HAP-1 (cell line): ENCODE measurements around the gene ARHGDIG.

Experiments
- DNase-seq, 2 experiments: peaks; one replicate each; pipeline ENCODE4 v3.0.0-alpha.2; 2016 to 2020; ENCODE audit warnings: low spot score in 2 of 2
- H3K27me3 ChIP-seq: fragments of 250-450 bp; sonication (Bioruptor Pico); 2 replicates; pipeline ENCODE4 v1.5.1; 2020; ENCODE audit warnings: low read depth, mild to moderate bottlenecking, moderate library complexity
- H3K36me3 ChIP-seq: fragments of 250-450 bp; sonication (Bioruptor Pico); replicated peaks from 2 replicates; pipeline ENCODE4 v1.5.1; 2020; ENCODE audit warnings: mild to moderate bottlenecking
- H3K4me1 ChIP-seq: fragments of 250-450 bp; sonication (Bioruptor Pico); 2 replicates; pipeline ENCODE4 v1.5.1; 2020; ENCODE audit warnings: mild to moderate bottlenecking
- H3K4me3 ChIP-seq: fragments of 250-450 bp; sonication (Bioruptor Pico); 2 replicates; pipeline ENCODE4 v1.5.1; 2020; ENCODE audit warnings: mild to moderate bottlenecking, moderate library complexity
- H3K9me3 ChIP-seq: fragments of 250-450 bp; sonication (Bioruptor Pico); 2 replicates; pipeline ENCODE4 v1.5.1; 2020; ENCODE audit warnings: mild to moderate bottlenecking, moderate library complexity
- in situ Hi-C: fragments of 300-500 bp; cut with MboI; formaldehyde crosslinking; loops from 3 replicates; pipeline ENCODE4 v1.14.3; 2020; ENCODE audit warnings: low sequenced_read_pairs, inconsistent platforms, mixed read lengths

ARHGDIG gene

DNA sequence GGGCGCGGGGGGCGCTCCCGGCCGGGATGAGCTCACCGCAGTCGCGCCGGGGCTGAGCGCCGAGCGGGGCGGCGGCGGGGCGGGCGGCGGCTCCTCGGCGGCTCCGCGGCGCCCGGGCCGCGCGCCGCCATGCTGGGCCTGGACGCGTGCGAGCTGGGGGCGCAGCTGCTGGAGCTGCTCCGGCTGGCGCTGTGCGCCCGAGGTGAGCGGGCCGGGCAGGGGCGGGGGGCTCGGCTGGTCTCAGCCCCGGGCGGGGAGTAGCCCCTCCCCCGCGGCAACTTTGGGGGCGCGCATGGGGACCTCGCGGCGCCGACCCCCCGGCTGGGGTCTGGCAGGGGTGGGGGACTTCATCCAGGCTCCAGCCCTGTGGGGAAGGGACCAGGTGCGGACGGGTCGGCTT is at the start of gene ARHGDIG:
Gene ARHGDIG, plus strand, starts transcription at position 40 of the 400 bp plus-strand sequence. Its CDS starts 90 bp downstream, at position 130.
- H3K4me3 ChIP-seq: peak within 1 kb of the TSS; percentile 43
- peaks cover 4% of the 10 kb centered on the region for H3K4me1 ChIP-seq
- H3K36me3 ChIP-seq: peaks cover 7% of the 10 kb centered on the region
- in situ Hi-C loops: no loop called here
- H3K27me3 ChIP-seq: no peaks in the 10 kb centered on the region
- no peaks in the 10 kb centered on the region for H3K9me3 ChIP-seq
- DNase-seq: no peak

DNA sequence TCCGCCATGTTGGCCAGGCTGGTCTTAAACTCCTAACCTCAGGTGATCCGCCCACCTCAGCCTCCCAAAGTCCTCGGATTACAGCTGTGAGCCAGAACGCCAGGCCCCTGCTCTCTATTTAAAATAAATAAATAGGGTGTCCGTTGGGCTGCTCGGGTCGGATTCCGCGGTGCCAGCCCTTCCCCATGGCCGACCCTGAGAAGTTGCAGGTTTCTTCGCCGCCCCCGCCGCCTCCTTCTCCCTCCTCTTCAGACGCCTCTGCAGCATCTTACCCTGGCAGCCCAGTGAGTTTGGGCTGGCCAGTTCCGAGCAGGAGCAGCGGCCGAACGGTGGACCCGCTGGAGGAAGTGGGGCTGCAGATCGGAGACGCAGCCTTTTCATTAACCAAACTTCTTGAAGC is 49.4 kb upstream of the ARHGDIG start:
- no peak for DNase-seq
- in situ Hi-C loops: no loop called here
- Histone ChIP-seq H3K4me1 (peaks cover 14% of the 10 kb centered on the region), H3K9me3 (no peaks in the 10 kb centered on the region), H3K27me3 (no peaks in the 10 kb centered on the region), H3K4me3 (no peak overlapping the region), H3K36me3 (peaks cover 20% of the 10 kb centered on the region)

DNA sequence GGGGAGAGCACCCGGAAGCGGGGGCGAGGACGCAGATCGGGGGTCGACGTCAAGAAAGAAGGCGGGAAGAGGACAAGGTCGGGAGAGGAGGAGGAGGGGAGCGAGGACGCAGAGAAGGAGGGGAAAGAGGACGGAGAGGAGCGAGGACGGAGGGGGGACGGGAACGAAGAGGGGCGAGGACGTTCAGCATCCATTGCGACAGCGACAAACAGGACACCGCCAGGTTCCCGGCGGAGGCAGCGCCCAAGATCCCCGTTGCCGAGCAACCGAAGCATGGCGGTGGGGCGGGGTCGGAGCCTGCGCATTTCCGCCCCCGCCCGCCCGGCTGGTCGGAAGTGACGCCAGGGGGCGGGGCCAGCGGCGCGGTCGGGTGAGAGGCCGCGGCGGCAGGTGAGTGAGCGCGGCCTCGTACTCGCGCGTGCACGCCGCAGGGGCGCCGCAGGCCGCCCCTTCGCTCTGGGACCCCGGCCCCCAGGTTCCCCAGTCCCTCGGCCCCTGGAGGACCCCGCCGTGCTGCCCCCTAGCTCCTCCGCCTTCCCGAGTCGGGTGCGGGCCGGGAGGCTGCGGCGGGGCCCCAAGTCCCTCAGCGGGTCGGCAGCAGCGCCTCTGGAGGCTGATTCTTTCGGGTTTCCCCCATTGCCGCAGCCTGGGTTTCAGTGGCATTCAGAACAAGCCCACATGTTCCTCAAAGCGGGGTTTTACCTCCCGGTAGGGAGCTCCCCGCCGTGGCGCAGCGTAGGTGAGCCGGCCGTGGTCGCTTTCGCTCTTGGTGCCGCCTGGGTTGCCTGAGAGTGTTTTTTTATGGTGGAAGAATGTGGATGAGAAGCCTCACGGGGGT is 45.7 kb upstream of the ARHGDIG start, which contains the start of gene FAM234A:
Gene FAM234A, plus strand, starts transcription at position 354 of the 838 bp plus-strand sequence. CDS start 19,593 bp downstream, outside the sequence.
- in situ Hi-C loops: no loop called here
- Histone ChIP-seq H3K9me3 (no peaks in the 10 kb centered on the region; the same call in 1 of the 2 replicates), H3K4me3 (peak within 1 kb of the TSS; percentile 75), H3K36me3 (no peaks in the 10 kb centered on the region), H3K4me1 (0 out of 2 replicates have a peak, but pooled peaks cover 2% of the 10 kb centered on the region), H3K27me3 (no peaks in the 10 kb centered on the region)
- peak; percentile 84 to 96 for DNase-seq

DNA sequence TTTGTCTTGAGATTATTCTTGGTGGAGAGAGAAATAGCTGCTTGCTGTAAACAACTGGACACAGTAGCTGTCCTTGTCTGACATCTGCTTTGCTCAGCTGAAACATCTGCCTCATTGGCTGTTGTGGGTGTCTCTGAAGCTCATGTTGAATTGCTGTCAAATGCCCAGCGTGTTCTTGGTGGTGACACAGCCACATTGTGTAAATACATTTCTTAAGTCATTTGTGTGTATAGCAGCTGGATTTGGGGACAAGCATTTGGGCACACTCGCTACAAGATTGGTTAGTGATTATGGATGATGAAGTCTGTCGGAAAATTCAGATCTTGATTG is 40.5 kb upstream of the ARHGDIG start:
- H3K9me3 ChIP-seq: no peaks in the 10 kb centered on the region; the same call in 1 of the 2 replicates
- 0 out of 2 replicates have a peak, but pooled peaks cover 2% of the 10 kb centered on the region for H3K4me1 ChIP-seq
- no peaks in the 10 kb centered on the region for H3K27me3 ChIP-seq
- in situ Hi-C loops: no loop called here
- H3K4me3 ChIP-seq: no peak overlapping the region
- no peak for DNase-seq
- no peaks in the 10 kb centered on the region for H3K36me3 ChIP-seq

DNA sequence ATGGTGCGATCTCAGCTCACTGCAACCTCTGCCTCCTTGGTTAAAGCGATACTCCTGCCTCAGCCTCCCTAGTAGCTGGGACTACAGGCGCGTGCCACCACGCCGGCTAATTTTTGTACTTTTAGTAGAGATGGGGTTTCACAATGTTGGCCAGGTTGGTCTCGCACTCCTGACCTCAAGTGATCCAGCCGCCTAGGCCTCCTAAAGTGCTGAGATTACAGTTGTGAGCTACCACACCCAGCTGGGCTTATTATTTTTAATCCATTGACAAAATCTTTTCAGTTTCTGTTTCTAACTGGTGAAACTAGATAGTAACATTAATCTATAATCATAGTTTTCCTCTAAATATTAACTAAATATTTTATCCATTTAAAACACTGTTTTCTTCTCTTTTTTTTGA is 39.8 kb upstream of the ARHGDIG start:
- DNase-seq: no peak
- in situ Hi-C loops: no loop called here
- 0 out of 2 replicates have a peak, but pooled peaks cover 2% of the 10 kb centered on the region for H3K4me1 ChIP-seq

DNA sequence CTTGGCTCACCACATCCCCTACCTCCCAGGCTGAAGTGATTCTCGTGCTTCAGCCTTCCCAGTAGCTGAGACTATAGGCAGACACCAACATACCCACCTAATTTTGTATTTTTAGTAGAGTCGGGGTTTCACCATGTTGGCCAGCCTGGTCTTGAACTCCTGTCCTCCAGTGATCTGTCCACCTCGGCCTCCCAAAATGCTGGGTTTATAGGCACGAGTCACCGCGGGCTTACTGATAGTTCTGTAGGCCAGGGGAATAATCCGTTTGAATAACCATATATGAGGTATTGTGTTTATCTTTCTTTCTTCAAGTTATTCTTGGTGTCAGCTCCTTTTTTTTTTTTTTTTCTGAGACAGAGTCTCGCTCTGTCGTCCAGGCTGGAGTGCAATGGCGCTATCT is 38.1 kb upstream of the ARHGDIG start:
- no peaks in the 10 kb centered on the region for H3K9me3 ChIP-seq
- H3K27me3 ChIP-seq: no peaks in the 10 kb centered on the region
- DNase-seq: no peak
- in situ Hi-C loops: no loop called here
- H3K36me3 ChIP-seq: no peaks in the 10 kb centered on the region
- no peaks in the 10 kb centered on the region for H3K4me1 ChIP-seq
- H3K4me3 ChIP-seq: no peak overlapping the region

More for the DNA sequence above, 39.8 kb upstream of the ARHGDIG start:
- Histone ChIP-seq H3K9me3 (no peaks in the 10 kb centered on the region; the same call in 1 of the 2 replicates), H3K36me3 (no peaks in the 10 kb centered on the region), H3K27me3 (no peaks in the 10 kb centered on the region), H3K4me3 (no peak overlapping the region)

DNA sequence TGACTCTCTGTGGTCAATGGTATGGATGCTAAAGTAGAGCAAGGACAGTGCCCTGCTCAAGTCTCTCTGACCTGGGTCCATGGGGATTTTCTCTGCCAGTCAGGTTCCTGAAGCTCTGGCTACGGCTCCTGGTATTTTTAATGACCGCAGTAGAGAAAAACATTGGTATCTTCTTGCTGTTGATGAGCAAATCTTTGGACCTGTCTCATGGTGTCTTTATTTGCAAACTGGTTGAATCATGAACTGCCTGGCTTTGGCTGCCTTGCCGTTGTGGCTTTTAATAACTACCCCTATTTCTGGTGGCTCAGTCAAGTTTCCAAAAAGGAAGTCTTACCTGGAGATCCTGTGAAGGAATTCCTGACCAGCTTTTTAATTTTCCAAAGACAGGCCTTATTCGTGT is 37.0 kb upstream of the ARHGDIG start:
- H3K36me3 ChIP-seq: no peaks in the 10 kb centered on the region
- in situ Hi-C loops: no loop called here
- H3K4me1 ChIP-seq: no peaks in the 10 kb centered on the region
- H3K27me3 ChIP-seq: no peaks in the 10 kb centered on the region
- no peak overlapping the region for H3K4me3 ChIP-seq
- DNase-seq: no peak
- no peaks in the 10 kb centered on the region for H3K9me3 ChIP-seq

DNA sequence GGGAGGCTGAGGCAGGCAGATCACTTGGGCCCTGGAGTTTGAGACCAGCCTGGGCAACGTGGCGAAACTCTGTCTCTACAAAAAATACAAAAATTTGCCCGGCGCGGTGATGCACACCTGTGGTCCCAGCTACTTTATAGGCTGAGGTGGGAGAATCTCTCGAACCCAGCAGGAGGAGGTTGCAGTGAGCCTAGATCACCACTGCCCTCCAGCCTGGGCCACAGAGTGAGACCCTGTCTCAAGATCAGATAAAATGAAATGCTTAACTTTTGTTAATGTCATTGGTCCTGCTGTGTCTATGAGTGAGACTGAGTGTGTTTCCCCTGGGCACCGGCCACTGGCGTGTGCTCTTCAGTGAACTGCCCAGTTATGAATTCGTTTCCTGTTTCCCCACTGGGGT is 35.3 kb upstream of the ARHGDIG start:
- H3K4me1 ChIP-seq: no peaks in the 10 kb centered on the region
- no peaks in the 10 kb centered on the region for H3K36me3 ChIP-seq
- no peaks in the 10 kb centered on the region for H3K9me3 ChIP-seq
- no peak for DNase-seq
- H3K27me3 ChIP-seq: no peaks in the 10 kb centered on the region
- no peak overlapping the region for H3K4me3 ChIP-seq
- in situ Hi-C loops: no loop called here

DNA sequence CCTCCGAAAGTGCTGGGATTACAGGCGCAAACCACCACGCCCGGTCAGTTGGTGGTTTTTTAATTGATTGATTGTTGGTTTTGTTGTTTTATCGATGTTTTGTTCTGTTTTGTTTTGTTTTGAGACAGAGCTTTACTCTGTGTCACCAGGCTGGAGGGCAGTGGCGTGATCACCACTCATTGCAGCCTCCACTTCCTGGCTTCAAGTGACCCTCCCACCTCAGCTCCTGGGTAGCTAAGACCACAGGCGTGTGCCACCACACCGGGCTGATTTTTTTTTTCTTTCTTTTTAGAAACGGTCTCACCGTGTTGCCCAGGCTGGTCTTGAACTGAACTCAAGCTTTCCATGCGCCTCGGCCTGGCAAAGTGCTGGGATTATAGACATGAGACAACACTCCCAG is 33.4 kb upstream of the ARHGDIG start:
- in situ Hi-C loops: no loop called here
- Histone ChIP-seq H3K4me3 (no peak overlapping the region), H3K36me3 (no peaks in the 10 kb centered on the region), H3K9me3 (no peaks in the 10 kb centered on the region), H3K4me1 (no peaks in the 10 kb centered on the region), H3K27me3 (no peaks in the 10 kb centered on the region)
- no peak for DNase-seq

DNA sequence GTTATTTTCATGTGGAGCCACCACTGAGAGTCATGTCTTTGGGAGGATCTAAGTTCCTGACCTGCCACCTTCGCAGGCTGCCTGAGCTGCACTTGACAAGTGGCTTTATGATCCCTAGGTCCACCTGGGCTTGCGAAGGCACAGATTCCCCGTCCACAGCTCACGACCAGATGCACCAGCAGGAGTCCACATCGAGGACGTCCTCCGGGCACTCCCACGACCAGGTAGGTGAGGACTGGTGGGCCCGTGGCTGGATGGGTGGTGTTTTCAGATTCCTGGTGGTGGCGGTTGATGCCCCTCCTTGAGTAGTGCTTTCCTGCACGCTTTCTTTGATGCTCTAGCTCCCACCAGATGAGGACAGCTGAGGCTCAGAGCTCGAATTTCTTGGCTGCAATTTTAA is 31.0 kb upstream of the ARHGDIG start:
- Histone ChIP-seq H3K4me3 (no peak overlapping the region), H3K27me3 (no peaks in the 10 kb centered on the region), H3K9me3 (no peaks in the 10 kb centered on the region), H3K36me3 (no peaks in the 10 kb centered on the region; the same call in 1 of the 2 replicates), H3K4me1 (no peaks in the 10 kb centered on the region)
- DNase-seq: no peak
- in situ Hi-C loops: no loop called here

DNA sequence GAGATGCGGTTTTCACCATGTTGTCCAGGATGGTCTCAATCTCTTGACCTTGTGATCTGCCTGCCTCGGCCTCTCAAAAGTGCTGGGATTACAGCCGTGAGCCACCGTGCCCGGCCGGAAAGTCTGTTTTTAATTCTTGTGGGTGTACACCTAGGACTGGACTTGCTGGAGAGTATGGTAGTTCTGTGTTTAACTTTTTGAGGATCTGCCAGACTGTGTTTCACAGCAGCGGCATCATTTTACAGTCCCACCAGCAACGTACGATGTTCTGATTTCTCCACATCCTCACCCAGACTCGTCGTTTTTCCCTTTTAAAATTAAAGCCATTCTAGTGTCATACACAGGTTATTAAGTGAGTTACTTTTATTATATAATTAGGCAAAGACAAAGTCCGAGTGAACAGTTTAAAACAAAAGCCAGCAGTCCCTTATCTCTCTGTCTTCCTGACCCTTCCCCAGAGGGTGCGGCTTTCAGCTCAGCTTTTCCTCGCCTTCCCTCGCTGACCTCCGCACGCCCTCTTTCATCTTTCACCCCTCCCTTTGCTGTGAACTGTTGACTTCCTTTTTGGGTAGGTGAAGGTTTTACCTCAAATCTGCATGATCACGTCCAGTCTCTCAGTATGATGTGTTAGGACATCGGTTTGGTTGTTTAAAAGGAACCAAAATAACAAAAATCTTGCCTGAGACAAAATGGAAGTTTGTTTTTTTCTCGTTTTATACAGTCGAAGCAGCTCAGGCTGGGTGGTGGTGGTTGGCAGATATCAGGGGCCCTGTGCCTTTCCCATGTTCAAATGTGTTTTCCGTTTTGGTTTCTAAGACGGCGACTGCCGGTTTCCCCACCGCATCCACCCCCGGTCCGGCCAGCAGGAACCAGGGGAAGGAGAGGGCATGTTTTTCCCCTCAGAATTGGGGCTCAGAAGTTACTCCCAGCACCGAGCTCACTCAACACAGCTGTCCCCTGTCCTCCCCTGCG is 27.7 kb upstream of the ARHGDIG start:
- in situ Hi-C loops: no loop called here
- Histone ChIP-seq H3K9me3 (no peaks in the 10 kb centered on the region), H3K36me3 (peaks cover 6% of the 10 kb centered on the region), H3K27me3 (no peaks in the 10 kb centered on the region), H3K4me3 (no peak overlapping the region), H3K4me1 (no peaks in the 10 kb centered on the region)
- no peak for DNase-seq

DNA sequence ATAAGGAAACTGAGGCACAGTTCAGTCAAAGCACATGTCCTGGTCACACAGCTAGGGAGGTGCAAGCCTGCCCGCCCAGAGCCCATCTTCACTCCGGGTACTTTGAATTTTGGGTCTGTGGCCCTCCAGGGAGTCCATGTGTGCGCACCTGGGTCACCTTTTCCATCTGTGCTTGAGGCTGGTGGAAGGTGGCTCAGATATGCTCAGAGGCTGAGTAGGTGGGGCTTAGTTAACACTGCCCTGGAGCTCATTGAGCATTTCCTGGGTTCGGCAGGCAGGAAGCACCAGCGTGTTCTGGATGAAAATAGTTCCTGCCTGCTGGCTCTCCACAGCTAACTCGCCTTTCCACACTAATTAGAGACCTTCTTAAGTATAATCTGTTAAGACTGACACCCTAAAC is 26.6 kb upstream of the ARHGDIG start:
- no peaks in the 10 kb centered on the region for H3K27me3 ChIP-seq
- H3K36me3 ChIP-seq: peaks cover 6% of the 10 kb centered on the region
- H3K9me3 ChIP-seq: no peaks in the 10 kb centered on the region
- H3K4me1 ChIP-seq: no peaks in the 10 kb centered on the region
- H3K4me3 ChIP-seq: no peak overlapping the region
- in situ Hi-C loops: no loop called here
- DNase-seq: no peak

DNA sequence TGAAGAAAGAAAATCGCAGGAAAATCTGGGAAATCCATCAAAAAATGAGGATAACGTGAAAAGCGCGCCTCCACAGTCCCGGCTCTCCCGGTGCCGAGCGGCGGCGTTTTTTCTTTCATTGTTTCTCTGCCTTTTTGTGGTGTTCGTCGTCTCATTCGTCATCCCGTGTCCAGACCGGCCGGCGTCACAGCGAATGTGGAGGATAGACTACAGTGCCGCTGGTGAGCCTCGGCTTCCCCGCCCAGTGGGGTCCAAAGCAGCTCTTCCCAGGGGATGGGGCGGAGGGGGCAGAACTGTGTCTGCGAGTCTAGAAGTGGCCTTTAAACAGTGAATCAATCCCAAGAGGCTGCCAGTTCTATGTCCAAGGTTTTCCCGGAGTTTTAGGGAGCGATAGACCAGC is 25.9 kb upstream of the ARHGDIG start:
- no peak overlapping the region for H3K4me3 ChIP-seq
- in situ Hi-C loops: no loop called here

DNA sequence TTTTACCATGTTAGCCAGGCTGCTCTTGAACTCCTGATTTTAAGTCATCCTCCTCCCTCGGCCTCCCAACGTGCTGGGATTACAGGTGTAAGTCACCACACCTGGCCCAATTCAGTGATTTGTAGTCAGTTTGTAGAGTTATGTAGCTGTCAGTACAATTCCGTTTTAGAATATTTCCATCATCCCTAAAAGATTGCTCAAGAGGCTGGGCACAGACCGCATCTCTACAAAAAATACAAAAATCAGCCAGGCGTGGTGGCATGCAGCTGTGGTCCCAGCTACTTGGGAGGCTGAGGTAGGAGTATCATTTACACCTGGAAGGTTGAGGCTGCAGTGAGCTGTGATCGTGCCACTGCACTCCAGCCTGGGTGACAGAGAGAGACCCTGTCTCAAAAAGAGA is 25.2 kb upstream of the ARHGDIG start:
- no peak overlapping the region for H3K4me3 ChIP-seq
- peaks cover 6% of the 10 kb centered on the region for H3K36me3 ChIP-seq
- H3K9me3 ChIP-seq: no peaks in the 10 kb centered on the region
- no peak for DNase-seq
- in situ Hi-C loops: no loop called here
- no peaks in the 10 kb centered on the region for H3K4me1 ChIP-seq
- no peaks in the 10 kb centered on the region for H3K27me3 ChIP-seq

More for the DNA sequence above, 25.9 kb upstream of the ARHGDIG start:
- no peak for DNase-seq
- no peaks in the 10 kb centered on the region for H3K9me3 ChIP-seq
- no peaks in the 10 kb centered on the region for H3K27me3 ChIP-seq
- H3K36me3 ChIP-seq: peaks cover 6% of the 10 kb centered on the region
- no peaks in the 10 kb centered on the region for H3K4me1 ChIP-seq
